Measurements from ENCODE around the gene C19orf85. TPM values are rescaled to one million over a fixed set of nuclear protein-coding genes. Genes with fewer than 3 reads are reported as not detected.
"Not testable (repeated sequence)": the region's sequence is repeated elsewhere in the genome, so short reads cannot be mapped to it uniquely, and the experiment has no call there.

The C19orf85 gene
- total and polyA plus RNA-seq, 10 of the 15 experiments (the other 5 are each of a cell fraction or from before 2014, with no cell fraction given) = not detected

DNA sequence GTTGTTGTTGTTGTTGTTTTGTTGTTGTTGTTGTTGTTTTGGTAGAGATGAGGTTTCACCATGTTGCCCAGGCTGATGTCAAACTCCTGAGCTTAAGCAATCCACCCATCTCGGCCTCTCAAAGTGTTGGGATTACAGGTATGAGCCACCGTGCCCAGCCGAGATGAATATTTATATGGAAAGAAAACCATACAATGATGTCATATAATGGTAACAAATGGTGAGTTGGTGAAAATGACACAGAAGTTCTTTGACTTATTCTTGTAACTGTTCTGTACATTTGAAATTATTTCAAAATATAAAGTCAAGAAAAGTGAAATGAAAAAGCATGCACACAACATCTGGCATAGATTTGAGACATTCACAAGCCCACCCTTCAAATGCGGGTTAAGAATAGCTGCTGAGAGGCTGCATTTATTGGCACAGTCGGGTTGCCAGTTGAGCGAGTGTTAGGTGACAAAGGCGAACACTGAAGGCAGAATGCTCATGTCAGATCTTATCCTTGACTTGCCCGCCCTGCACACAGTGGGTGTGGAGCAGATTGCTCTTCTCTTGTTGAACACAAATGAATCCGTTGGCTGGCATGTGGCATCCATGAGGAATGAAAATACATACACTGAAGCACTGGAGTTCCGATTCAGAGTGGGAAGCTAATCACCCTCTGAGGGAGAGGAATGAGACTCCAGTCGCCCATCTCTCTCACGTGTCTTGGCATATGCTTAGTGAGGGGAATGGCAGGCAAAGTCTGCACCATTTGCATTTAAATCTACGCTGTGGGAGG lies 41.1 kb downstream of the C19orf85 start:
- intact Hi-C loops (cut with micrococcal nuclease; ENCODE audit: unreplicated experiment) = no loop called here

GRCh38 chr19:55421281-55421680 lies 43.3 kb downstream of the C19orf85 start:
- H2AFZ ChIP-seq (ENCODE audit: control insufficient read depth, low read depth, low read length); intact Hi-C loops (cut with micrococcal nuclease; ENCODE audit: unreplicated experiment); H3K79me2 ChIP-seq (ENCODE audit: control insufficient read depth, insufficient read depth, low read length); H3K36me3 ChIP-seq (ENCODE audit: control insufficient read depth in 2 of 2, insufficient read depth in 2 of 2, low read length in 1 of 2); H3K27me3 ChIP-seq (replicated peaks in 1 of 2; ENCODE audit: control insufficient read depth in 2 of 2, insufficient read depth in 2 of 2, low read length in 1 of 2); FAIRE-seq; H3K9me3 ChIP-seq (replicated peaks; ENCODE audit: control insufficient read depth, insufficient read depth, low read length); ATAC-seq; H3K4me3 ChIP-seq; BruUV-seq (replicated peaks); H3K27ac ChIP-seq (ENCODE audit: control insufficient read depth, insufficient read depth); in situ Hi-C loops (cut with MboI); H3K9ac ChIP-seq (ENCODE audit: control insufficient read depth, insufficient read depth, low read length); POLR2A ChIA-PET; RAD21 ChIA-PET (ENCODE audit: unreplicated experiment); H3K4me1 ChIP-seq (ENCODE audit: control insufficient read depth, insufficient read depth, low read length); DNase-seq (ENCODE audit: low read depth, low spot score); H3K4me2 ChIP-seq (ENCODE audit: control insufficient read depth, insufficient read depth); H4K20me1 ChIP-seq (ENCODE audit: control insufficient read depth, insufficient read depth): not testable (repeated sequence)
- ChIA-PET SMC1A (ENCODE audit: uncharacterized antibody, unreplicated experiment) (interaction anchor here (0.6 kb wide), 1 partner anchor 77 kb away, joined by 3 read pairs; no protein-coding TSS in a partner anchor), CTCF (interaction anchor here (0.6 to 0.7 kb wide), 2 partner anchors 26 to 280 kb away, joined by 3 read pairs; no protein-coding TSS in a partner anchor)
- WGBS (ENCODE audit: insufficient coverage, insufficient replicate concordance, low lambda C conversion rate, missing lambda C conversion rate) = 8% methylated on average over 4 of the region's 4 CpGs

More for the DNA sequence above, 41.1 kb downstream of the C19orf85 start:
- Histone ChIP-seq H3K36me3 (ENCODE audit: control insufficient read depth in 2 of 2, insufficient read depth in 2 of 2, low read length in 1 of 2) (no peaks in the 10 kb centered on the region), H4K20me1 (ENCODE audit: control insufficient read depth, insufficient read depth) (no peaks in the 10 kb centered on the region), H2AFZ (ENCODE audit: control insufficient read depth, low read depth, low read length) (no peak overlapping the region), H3K27me3 (replicated peaks in 1 of 2; ENCODE audit: control insufficient read depth in 2 of 2, insufficient read depth in 2 of 2, low read length in 1 of 2) (no peaks in the 10 kb centered on the region), H3K79me2 (ENCODE audit: control insufficient read depth, insufficient read depth, low read length) (no peaks in the 10 kb centered on the region), H3K4me2 (ENCODE audit: control insufficient read depth, insufficient read depth) (no peak overlapping the region), H3K27ac (ENCODE audit: control insufficient read depth, insufficient read depth) (no peak overlapping the region), H3K9ac (ENCODE audit: control insufficient read depth, insufficient read depth, low read length) (no peak overlapping the region), H3K4me3 (no peak overlapping the region), H3K4me1 (ENCODE audit: control insufficient read depth, insufficient read depth, low read length) (no peaks in the 10 kb centered on the region), H3K9me3 (replicated peaks; ENCODE audit: control insufficient read depth, insufficient read depth, low read length) (no peaks in the 10 kb centered on the region; the same call in 2 of the 3 replicates)
- ATAC-seq (no peak), DNase-seq (ENCODE audit: low read depth, low spot score) (no peak), FAIRE-seq (no peak)
- ChIA-PET RAD21 (ENCODE audit: unreplicated experiment) (interaction anchor here (1.8 kb wide), 1 partner anchor 80 kb away, joined by 4 read pairs; no protein-coding TSS in a partner anchor), CTCF (no interaction called here), POLR2A (no interaction called here), SMC1A (ENCODE audit: uncharacterized antibody, unreplicated experiment) (no interaction called here)
- no peak for TF ChIP-seq ZNF687 (IDR thresholded peaks at IDR 0.05)
- TF ChIP-seq TCF7 (IDR thresholded peaks at IDR 0.05; ENCODE audit: borderline replicate concordance) = no peak
- no peak for TF ChIP-seq YBX1 (IDR thresholded peaks at IDR 0.05)
- TF ChIP-seq BCL11A (IDR thresholded peaks at IDR 0.05; ENCODE audit: low read depth, low read length) = no peak
- no peak for TF ChIP-seq RUNX3 (IDR thresholded peaks at IDR 0.05; ENCODE audit: low read length)
- no peak for TF ChIP-seq CHD1 (IDR thresholded peaks at IDR 0.05; ENCODE audit: low read depth, low read length)
- TF ChIP-seq HDAC6 (IDR thresholded peaks at IDR 0.05; ENCODE audit: unreplicated experiment) = no peak
- TF ChIP-seq SREBF2 (IDR thresholded peaks at IDR 0.05; ENCODE audit: low read length) = no peak
- no peak for TF ChIP-seq IKZF2 (IDR thresholded peaks at IDR 0.05)
- no peak for TF ChIP-seq HCFC1 (IDR thresholded peaks at IDR 0.05; ENCODE audit: low read length)
- TF ChIP-seq SMAD1 (IDR thresholded peaks at IDR 0.05; ENCODE audit: low read depth, partially characterized antibody) = no peak
- no peak for TF ChIP-seq BMI1 (IDR thresholded peaks at IDR 0.05; ENCODE audit: borderline replicate concordance)
- no peak for TF ChIP-seq RFX5 (IDR thresholded peaks at IDR 0.05; ENCODE audit: low read depth, low read length)
- TF ChIP-seq IKZF1 (conservative IDR thresholded peaks at IDR 0.05) = no peak
- no peak for TF ChIP-seq MTA2 (IDR thresholded peaks at IDR 0.05; ENCODE audit: low read depth)
- TF ChIP-seq HDGF (IDR thresholded peaks at IDR 0.05) = no peak
- WGBS (ENCODE audit: insufficient coverage, insufficient replicate concordance, low lambda C conversion rate, missing lambda C conversion rate) = 34% methylated on average over 13 of the region's 13 CpGs
- in situ Hi-C loops (cut with MboI) = no loop called here
- BruUV-seq (replicated peaks) = no TSS peak

All from GM12878 (cell line).